ENCODE data around the gene HEATR5B. TPM values are rescaled to one million over a fixed set of nuclear protein-coding genes. Genes with fewer than 3 reads are reported as not detected.

Gene HEATR5B
- total RNA-seq = 10 to 100 TPM; 11.3 to 18.2 (median 14.9) TPM

DNA sequence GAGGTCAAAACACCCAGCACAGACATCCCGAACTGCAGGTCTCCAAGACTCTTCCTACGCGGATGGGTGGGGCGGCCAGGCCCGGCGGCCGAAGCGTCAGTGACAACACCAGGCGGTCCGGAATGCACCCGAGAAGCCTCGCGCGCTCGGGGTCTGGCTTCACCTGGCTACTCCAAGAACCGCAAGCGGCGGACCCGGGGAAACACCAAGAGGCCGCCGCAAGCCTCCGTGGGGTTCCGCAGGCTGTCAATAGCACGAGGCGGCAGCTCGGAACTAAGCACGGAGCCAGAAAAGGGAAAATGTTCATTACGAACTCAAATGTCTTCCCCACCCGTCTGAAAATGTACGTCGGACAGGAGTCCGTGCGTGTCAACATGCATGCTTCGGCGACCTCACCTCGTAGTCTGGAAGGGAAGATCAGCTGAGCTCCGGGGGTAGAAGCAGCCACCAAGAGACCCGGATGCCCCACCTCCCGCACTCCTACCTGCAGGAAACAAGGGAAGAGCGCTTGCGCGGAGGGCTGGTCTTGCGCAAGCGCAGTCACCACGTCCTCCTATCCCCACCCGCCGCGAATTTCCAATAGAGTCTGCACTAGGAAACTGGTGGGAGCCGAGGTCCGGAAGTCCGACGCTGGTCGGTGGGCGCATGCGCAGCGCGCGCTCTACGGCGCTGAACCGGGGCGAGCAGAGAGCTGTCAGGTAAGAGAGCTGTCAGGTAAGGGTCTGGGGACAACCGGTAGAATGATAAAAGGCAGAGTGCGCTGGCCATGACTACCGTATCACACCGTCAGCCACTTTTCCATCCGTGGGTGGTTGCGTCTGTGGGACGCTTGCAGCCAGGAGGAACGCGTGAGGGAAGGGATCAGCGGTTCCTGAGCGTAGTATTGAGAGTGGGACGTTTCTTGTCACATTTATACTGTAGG, at the start of gene HEATR5B, which contains the start of gene GPATCH11:
Gene HEATR5B, minus strand, starts transcription at position 500 of the 922 bp plus-strand sequence. CDS start 958 bp downstream, outside the sequence.
Gene GPATCH11, plus strand, starts transcription at position 646 of the 922 bp plus-strand sequence. CDS start 3,864 bp downstream, outside the sequence.
- Mint-ChIP-seq H3K4me1 (ENCODE audit: low read depth) (peaks cover 33% of the 10 kb centered on the region), H3K36me3 (ENCODE audit: insufficient read depth) (peaks cover 24% of the 10 kb centered on the region), H3K4me3 (no peak within 1 kb of the TSS), H3K27me3 (ENCODE audit: low read depth) (no peaks in the 10 kb centered on the region), H3K9me3 (no peaks in the 10 kb centered on the region)
- DNase-seq = peak; percentile 88
- ATAC-seq = peak; percentile 88 to 94

DNA sequence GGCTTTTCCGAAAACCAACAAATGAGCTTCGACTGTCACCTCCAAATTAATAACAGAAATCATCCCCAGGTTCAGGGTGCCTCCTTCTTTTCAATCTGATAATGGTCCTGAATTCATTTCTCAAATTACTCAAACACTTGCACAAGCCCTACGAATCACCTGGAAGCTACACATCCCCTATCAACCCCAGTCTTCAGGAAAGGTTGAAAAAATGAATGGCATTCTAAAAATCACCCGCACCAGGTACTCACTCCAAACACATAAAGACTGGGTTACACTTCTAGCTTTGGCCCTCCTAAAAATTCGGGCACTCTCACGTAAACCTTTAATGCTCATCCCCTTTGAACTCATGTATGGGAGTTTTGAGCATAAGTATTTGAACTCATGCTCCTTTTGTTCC, 48.7 kb upstream of the HEATR5B start:
- no peaks in the 10 kb centered on the region for H3K4me1 Mint-ChIP-seq (ENCODE audit: low read depth)
- no peaks in the 10 kb centered on the region for H3K9me3 Mint-ChIP-seq
- H3K27me3 Mint-ChIP-seq (ENCODE audit: low read depth) = no peaks in the 10 kb centered on the region
- no peak overlapping the region for H3K4me3 Mint-ChIP-seq
- ATAC-seq (no peak), DNase-seq (no peak)
- peaks cover 52% of the 10 kb centered on the region for H3K36me3 Mint-ChIP-seq (ENCODE audit: insufficient read depth)

DNA sequence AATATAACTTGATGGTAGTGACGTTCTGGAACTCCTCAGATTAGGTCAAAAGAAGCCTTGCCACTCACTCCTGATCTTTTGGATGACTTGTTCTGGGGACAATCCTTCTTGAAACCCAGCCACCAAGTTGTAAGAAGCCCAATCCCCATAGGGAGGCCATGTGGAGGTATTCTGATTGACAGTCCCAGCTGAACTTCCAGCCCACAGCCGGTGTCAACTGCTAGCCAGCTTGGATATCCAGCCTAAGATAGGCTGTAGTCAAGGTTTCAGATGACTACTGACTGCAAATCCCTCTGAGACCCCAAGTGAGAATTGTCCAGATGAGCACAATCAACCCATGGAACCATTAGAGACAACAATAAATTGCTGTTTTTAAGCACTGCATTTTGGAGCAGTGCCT, 41.2 kb upstream of the HEATR5B start:
- H3K27me3 Mint-ChIP-seq (ENCODE audit: low read depth) = no peaks in the 10 kb centered on the region
- DNase-seq (no peak), ATAC-seq (no peak)
- H3K4me1 Mint-ChIP-seq (ENCODE audit: low read depth) = no peaks in the 10 kb centered on the region
- peaks cover 41% of the 10 kb centered on the region for H3K36me3 Mint-ChIP-seq (ENCODE audit: insufficient read depth)
- no peaks in the 10 kb centered on the region for H3K9me3 Mint-ChIP-seq
- H3K4me3 Mint-ChIP-seq = no peak overlapping the region

DNA sequence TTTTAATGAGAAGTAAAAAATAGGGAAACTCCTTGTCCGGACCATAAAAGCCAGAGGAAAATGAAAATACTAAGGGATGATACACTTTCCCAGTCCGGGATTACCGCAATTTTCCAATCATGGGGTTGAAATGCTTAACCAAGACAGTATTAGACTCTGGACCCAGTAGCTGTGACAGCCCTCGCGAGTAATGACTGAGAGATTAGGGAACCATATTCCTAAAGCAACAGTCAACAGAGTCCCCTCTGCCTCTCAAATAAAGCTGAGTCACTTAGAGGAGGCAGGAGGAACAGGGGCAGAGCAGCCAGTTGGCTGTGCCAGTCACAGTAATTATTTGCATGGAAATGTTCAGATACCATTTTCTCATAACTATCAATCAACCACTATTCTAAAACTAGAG, 35.0 kb upstream of the HEATR5B start:
- Mint-ChIP-seq H3K27me3 (ENCODE audit: low read depth) (no peaks in the 10 kb centered on the region), H3K4me3 (no peak overlapping the region), H3K4me1 (ENCODE audit: low read depth) (peaks cover 3% of the 10 kb centered on the region), H3K36me3 (ENCODE audit: insufficient read depth) (peaks cover 26% of the 10 kb centered on the region), H3K9me3 (no peaks in the 10 kb centered on the region)
- no peak for DNase-seq
- no peak for ATAC-seq

DNA sequence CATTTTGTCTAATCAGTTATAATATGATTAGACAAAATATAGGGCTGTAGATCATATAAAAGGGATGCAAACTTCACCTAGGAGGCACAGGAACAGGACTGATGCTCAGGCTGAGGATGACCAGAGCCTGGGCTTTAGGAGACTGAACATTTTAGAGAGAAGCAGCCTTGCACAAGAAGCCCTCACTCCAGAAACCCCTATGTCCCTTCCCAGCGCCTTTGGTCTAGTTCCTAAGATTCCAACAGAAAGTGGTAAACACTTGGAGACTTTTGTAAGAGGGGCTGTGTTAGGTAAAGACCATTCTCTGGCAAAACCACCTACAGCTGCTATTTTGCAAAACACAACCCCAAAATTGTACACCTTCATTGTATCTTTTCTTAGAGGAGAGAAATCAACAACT, 33.4 kb upstream of the HEATR5B start:
- DNase-seq (no peak), ATAC-seq (no peak)
- H3K27me3 Mint-ChIP-seq (ENCODE audit: low read depth) = no peaks in the 10 kb centered on the region
- peaks cover 29% of the 10 kb centered on the region for H3K36me3 Mint-ChIP-seq (ENCODE audit: insufficient read depth)
- H3K9me3 Mint-ChIP-seq = no peaks in the 10 kb centered on the region
- no peak overlapping the region for H3K4me3 Mint-ChIP-seq
- H3K4me1 Mint-ChIP-seq (ENCODE audit: low read depth) = peaks cover 3% of the 10 kb centered on the region

DNA sequence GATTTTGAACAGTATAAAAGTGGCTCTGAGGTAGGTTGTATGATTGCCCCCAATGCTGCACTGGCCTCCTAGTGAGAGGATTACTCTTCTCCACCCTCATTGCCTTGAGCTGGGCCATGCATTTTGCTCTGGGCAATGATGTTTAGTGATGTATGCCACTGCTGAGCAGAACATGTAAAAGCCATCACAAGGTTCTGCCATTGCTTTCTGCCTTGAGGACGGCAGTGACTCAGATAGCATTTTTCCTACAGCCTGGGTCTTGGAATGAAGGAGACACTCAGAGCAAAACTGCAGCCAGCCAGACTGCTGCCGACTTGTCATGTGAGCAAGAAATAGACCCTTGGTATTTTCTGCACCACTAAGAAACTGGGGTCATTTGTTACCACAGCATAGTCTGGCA, 27.8 kb upstream of the HEATR5B start:
- peaks cover 3% of the 10 kb centered on the region for H3K4me1 Mint-ChIP-seq (ENCODE audit: low read depth)
- DNase-seq (no peak), ATAC-seq (no peak)
- H3K4me3 Mint-ChIP-seq = no peak overlapping the region
- H3K27me3 Mint-ChIP-seq (ENCODE audit: low read depth) = no peaks in the 10 kb centered on the region
- H3K36me3 Mint-ChIP-seq (ENCODE audit: insufficient read depth) = peaks cover 45% of the 10 kb centered on the region
- H3K9me3 Mint-ChIP-seq = no peaks in the 10 kb centered on the region

DNA sequence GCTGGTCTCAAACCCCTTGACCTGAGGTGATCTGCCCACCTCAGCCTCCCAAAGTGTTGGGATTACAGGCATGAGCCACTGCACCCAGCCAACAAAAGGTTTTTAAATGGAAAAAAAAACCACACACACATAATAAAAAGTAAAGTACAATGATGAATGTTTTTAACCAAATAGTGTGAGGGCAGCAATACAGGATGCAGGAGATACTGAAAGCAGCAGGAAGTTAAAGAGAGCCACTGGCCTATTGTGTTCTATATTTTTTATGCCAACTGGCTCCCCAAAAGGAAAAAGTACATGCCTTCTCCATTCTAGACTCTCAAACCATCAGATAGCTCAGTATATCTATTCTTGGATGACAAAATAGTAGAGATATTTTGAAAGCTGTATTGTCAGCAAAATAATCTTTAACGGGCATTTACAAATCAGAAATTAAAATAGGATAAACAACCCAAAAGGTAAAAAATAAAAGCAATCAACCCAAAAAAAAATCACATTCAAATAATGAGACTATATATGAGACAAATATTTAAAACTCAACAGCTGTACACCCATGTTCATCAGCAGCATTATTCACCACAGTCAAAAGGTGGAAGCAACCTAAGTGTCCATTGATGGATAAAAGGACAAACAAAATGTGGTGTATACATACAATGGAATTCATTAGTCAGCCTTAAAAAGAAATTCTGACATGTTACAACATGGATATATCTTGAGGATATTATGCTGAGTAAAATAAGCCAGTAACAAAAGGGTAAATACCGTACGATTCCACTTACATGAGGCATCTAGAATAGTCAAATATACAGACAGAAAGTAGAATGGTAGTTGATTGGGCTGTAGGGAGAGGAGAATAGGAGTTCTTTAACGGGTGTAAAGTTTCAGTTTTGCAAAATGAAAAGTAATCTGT, 26.4 kb upstream of the HEATR5B start:
- Mint-ChIP-seq H3K36me3 (ENCODE audit: insufficient read depth) (peaks cover 46% of the 10 kb centered on the region), H3K9me3 (no peaks in the 10 kb centered on the region), H3K27me3 (ENCODE audit: low read depth) (no peaks in the 10 kb centered on the region), H3K4me1 (ENCODE audit: low read depth) (no peaks in the 10 kb centered on the region), H3K4me3 (no peak overlapping the region)
- ATAC-seq = no peak
- DNase-seq = no peak

DNA sequence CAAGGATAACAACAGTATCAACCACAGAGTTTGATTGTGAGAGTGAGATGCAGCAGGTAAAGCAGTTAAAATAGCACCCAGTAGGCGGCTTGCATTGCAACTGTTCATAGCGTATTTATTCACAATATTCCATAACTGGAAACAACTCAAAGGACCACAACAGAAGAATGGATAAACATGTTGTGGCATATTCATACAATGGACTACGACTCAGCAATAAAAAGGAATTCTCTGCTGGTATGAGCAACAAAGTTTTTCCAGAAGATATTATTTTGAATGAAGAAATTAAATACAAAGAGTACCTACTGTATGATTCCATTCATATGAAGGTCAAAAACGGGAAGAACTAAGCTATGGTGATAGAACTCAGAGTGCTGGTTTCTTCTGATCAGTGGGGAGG, 25.4 kb upstream of the HEATR5B start:
- Mint-ChIP-seq H3K27me3 (ENCODE audit: low read depth) (no peaks in the 10 kb centered on the region), H3K4me1 (ENCODE audit: low read depth) (no peaks in the 10 kb centered on the region), H3K9me3 (no peaks in the 10 kb centered on the region), H3K4me3 (no peak overlapping the region), H3K36me3 (ENCODE audit: insufficient read depth) (peaks cover 50% of the 10 kb centered on the region)
- DNase-seq (no peak), ATAC-seq (no peak)

DNA sequence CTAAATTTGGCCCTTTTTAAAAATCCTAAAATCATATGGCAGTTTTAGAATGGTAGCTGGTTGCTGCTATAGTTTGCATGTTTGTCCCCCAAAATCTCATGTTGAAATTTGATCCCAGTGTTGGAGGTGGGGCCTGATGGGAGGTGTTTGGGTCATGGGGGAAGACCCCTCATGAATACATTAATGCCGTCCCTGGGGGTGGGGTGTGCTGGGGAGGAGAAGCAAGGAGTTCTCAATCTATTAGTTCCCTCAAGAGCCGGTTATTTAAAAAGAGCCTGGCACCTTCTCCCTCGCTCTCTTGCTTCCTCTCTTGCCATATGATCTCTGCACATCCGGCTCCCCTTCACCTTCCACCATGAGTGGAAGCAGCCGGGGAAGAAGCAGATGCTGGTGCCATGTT, 21.0 kb upstream of the HEATR5B start:
- no peak for DNase-seq
- H3K36me3 Mint-ChIP-seq (ENCODE audit: insufficient read depth) = peaks cover 52% of the 10 kb centered on the region
- no peak overlapping the region for H3K4me3 Mint-ChIP-seq
- ATAC-seq = no peak
- H3K4me1 Mint-ChIP-seq (ENCODE audit: low read depth) = no peaks in the 10 kb centered on the region
- no peaks in the 10 kb centered on the region for H3K27me3 Mint-ChIP-seq (ENCODE audit: low read depth)
- no peaks in the 10 kb centered on the region for H3K9me3 Mint-ChIP-seq

DNA sequence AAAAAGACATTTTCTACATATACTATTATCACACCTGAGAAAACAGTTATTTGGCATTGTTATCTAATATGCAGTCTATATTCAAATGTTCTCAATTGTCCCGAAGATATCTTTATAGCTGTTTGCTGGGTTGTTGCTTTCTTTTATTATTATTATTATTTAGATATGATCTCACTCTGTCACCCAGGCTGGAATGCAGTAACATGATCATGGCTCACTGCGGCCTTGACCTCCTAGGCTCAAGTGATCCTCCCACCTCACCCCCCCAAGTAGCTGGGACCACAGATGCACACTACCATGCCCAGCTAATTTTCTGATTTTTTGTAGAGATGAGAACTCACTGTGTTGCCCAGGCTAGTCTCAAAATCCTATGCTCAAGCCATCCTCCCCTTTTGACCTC, 20.0 kb upstream of the HEATR5B start:
- Mint-ChIP-seq H3K4me3 (no peak overlapping the region), H3K9me3 (no peaks in the 10 kb centered on the region), H3K4me1 (ENCODE audit: low read depth) (no peaks in the 10 kb centered on the region), H3K36me3 (ENCODE audit: insufficient read depth) (peaks cover 56% of the 10 kb centered on the region), H3K27me3 (ENCODE audit: low read depth) (no peaks in the 10 kb centered on the region)
- ATAC-seq (no peak), DNase-seq (no peak)

DNA sequence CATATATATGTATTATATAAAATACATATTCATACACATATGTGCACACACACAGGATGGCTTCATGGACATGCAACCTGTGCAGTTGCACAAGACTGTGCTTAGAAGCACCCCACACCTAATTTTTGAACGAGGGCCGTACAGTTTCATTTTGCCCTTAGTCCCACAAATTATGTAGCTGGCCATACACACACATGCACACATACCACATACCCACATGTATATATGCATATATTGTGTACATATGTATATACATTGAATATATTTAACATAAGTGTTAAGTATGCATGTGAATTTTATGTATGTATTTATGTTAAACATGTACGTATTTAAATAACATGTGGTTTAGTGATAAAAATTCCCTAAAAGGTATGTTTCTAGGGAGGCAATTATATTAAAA, 18.4 kb upstream of the HEATR5B start:
- DNase-seq (no peak), ATAC-seq (no peak)
- H3K4me3 Mint-ChIP-seq = no peak overlapping the region
- peaks cover 46% of the 10 kb centered on the region for H3K36me3 Mint-ChIP-seq (ENCODE audit: insufficient read depth)
- no peaks in the 10 kb centered on the region for H3K9me3 Mint-ChIP-seq
- no peaks in the 10 kb centered on the region for H3K27me3 Mint-ChIP-seq (ENCODE audit: low read depth)
- H3K4me1 Mint-ChIP-seq (ENCODE audit: low read depth) = no peaks in the 10 kb centered on the region

DNA sequence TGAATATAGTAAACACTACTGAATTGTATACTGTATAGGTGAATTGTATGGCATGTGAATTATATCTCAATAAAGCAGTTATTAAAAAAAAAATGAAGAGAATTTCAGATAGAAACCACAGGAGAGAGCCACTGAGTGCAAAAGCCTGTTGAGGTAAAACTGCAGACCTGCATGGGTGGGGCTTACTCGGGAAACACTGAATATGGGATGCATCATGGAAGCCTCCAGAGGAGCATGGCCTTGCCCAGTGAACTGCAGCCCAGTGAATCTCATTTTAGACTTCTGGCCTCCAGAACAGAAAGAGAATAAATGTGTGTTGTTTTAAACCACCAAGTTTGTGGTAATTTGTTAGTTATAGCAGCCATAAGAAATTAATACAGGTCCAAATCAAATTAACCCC, 15.9 kb upstream of the HEATR5B start:
- H3K36me3 Mint-ChIP-seq (ENCODE audit: insufficient read depth) = peaks cover 37% of the 10 kb centered on the region
- ATAC-seq = no peak

DNA sequence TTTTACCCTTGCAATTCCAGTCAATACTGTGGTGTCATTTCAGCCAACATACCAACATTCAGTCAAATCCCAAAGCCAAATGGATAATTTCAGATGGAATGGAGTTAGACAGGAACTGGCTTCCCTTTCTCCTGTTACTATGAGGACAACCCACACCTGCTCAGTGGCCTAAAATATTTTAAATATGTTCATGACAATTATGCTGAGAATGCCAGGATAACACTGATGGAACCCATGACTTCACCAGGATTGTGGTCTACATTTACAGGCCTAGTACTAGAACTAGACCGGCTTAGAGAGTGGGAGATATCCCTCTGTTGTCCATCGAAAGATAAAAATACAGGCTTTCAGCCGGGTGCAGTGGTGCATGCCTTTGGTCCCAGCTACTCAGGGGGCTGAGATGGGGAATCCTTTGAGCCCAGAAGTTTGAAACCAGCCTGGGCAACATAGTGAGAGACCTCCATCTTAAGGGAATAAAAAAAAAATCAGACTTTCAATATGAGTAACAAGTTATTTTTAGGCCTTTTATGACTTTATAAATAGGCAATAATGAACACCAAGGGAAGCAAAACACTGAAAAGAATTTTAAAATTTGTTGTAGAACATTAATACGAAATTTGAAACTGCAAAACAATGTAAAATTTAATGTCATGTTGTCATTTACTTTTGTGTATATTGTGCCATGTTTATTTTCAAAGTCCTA, 14.4 kb upstream of the HEATR5B start:
- ATAC-seq (no peak), DNase-seq (no peak)
- H3K9me3 Mint-ChIP-seq = no peaks in the 10 kb centered on the region
- H3K27me3 Mint-ChIP-seq (ENCODE audit: low read depth) = no peaks in the 10 kb centered on the region
- H3K4me1 Mint-ChIP-seq (ENCODE audit: low read depth) = no peaks in the 10 kb centered on the region
- no peak overlapping the region for H3K4me3 Mint-ChIP-seq
- H3K36me3 Mint-ChIP-seq (ENCODE audit: insufficient read depth) = peaks cover 40% of the 10 kb centered on the region

More for the DNA sequence above, 15.9 kb upstream of the HEATR5B start:
- Mint-ChIP-seq H3K27me3 (ENCODE audit: low read depth) (no peaks in the 10 kb centered on the region), H3K4me3 (no peak overlapping the region), H3K4me1 (ENCODE audit: low read depth) (no peaks in the 10 kb centered on the region), H3K9me3 (no peaks in the 10 kb centered on the region)
- DNase-seq = no peak

DNA sequence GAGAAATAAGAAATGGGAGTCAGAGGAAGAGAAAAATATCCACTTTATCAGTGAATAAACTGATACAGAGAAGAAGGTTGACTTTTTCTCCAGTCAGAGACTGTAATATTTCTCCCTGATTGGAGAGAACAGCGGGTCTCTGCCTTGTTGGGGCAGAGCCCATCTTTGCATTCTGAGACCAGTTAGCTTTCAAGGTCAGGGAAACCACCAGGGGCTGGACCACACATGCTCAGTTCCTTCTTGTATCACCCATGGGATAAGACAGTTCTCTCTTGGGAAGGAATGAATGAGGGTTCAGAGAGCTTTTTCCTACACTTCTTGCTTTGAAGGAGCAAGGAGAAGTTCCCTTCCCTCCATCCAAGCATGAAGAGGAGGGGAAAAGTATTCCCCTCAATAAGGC, 12.4 kb upstream of the HEATR5B start:
- Mint-ChIP-seq H3K4me3 (no peak overlapping the region), H3K9me3 (no peaks in the 10 kb centered on the region), H3K27me3 (ENCODE audit: low read depth) (no peaks in the 10 kb centered on the region), H3K36me3 (ENCODE audit: insufficient read depth) (peaks cover 45% of the 10 kb centered on the region), H3K4me1 (ENCODE audit: low read depth) (no peaks in the 10 kb centered on the region)
- DNase-seq = no peak
- no peak for ATAC-seq

Measured in activated T-cell treated with anti-CD3 and anti-CD28 coated beads, Interleukin-2, amount 50 U/mL, for 4 hours (primary cell).